WERI-Rb-1 (cell line): ENCODE measurements around the gene EIF4A2.

Experiments
- DNase-seq: peaks from one replicate; pipeline ENCODE4 v3.0.0-alpha.2; 2020
- H3K27ac ChIP-seq: fragments of 250-450 bp; sonication (Bioruptor Pico); 2 replicates; pipeline ENCODE4 v1.5.1; 2020; ENCODE audit warnings: mild to moderate bottlenecking, moderate library complexity
- H3K27me3 ChIP-seq: fragments of 250-450 bp; sonication (Bioruptor Pico); 2 replicates; pipeline ENCODE4 v1.5.1; 2021; ENCODE audit warnings: mild to moderate bottlenecking, low read depth, moderate library complexity; ENCODE audit not compliant: insufficient read depth, severe bottlenecking
- H3K36me3 ChIP-seq: fragments of 250-450 bp; sonication (Bioruptor Pico); 2 replicates; pipeline ENCODE4 v1.5.1; 2020; ENCODE audit warnings: mild to moderate bottlenecking, moderate library complexity
- H3K4me3 ChIP-seq: 2 replicates; pipeline ENCODE4 v1.5.1; 2011; ENCODE audit warnings: low read depth, mild to moderate bottlenecking, control low read depth, low read length
- H3K9me3 ChIP-seq: fragments of 250-450 bp; sonication (Bioruptor Pico); 2 replicates; pipeline ENCODE4 v1.5.1; 2021; ENCODE audit warnings: mild to moderate bottlenecking, moderate library complexity; ENCODE audit not compliant: severe bottlenecking
- TF ChIP-seq, protein P1 (sequence below): IDR thresholded peaks from 2 replicates; pipeline ENCODE4 v1.5.1; 2011; ENCODE audit warnings: low read depth, mild to moderate bottlenecking, control low read depth, inconsistent platforms, low read length

Gene EIF4A2

DNA sequence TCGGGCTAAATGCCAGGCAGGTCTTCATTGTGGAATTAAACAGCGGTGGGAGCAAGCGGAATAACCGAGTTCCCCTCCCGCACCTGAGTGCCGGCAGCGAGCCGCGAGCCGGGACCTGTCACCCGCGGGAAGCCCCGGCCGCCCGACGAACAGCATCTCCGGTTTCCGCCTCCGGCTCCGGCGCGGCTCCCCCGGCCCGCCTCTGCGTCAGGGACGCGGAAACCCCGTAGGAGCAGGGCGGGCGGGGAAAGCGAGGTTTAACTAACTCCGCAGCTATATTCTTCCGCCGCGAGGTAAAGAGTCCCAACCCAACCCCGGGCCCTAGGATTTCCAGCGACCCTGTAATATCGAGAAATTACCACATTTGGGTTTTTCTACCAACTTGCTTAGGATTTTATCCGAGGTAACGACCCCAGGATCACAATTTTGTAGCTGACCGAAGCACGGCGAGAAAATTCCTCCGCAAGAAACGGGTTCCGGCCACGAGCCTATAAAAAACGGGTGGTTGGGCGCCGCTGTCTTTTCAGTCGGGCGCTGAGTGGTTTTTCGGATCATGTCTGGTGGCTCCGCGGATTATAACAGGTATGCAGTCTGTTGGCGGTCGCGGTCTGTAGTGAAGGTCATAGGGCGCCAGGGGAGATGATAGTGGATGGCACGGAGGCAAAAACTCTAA lies at the start of gene EIF4A2:
EIF4A2 (plus strand) TSS at position 520 of the 673 bp plus-strand sequence; CDS start at position 554, 34 bp downstream.
- H3K27ac ChIP-seq = peak within 1 kb of the TSS; percentile 100
- peaks cover 51% of the 10 kb centered on the region for H3K36me3 ChIP-seq

DNA sequence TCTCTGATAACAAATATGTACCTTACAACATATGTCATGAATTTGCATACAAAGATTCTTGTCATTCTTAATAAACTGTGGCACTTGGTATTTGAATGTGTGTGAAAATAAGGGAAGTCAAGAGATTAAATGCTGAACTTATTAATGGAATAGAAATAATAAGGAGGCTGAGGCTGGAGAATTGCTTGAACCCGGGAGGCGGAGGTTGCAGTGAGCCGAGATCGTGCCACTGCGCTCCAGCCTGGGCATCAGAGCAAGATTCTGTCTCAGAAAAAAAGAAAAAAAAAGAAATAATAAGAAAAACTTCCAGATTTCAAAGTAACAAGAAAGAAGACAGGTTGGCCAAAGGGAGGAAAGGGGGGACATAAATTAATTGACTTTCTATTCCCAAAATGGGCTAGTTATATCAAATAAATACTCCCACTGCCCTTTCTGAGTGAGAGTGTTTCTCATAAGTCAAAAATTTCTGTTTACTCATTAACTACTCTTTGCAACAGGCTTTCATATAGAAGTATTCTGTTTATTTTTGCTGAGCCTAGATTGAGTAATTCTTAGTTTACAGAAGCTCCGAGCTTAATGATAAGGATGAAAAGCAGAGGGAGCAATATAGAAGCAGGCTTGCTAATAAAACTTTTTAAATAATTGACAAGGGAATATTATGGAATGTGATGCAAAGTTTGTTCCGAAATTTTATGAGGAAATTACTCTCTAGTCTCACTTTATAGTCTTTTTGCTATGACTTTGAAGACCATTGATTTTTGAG lies 40.6 kb upstream of the EIF4A2 start:
- H3K36me3 ChIP-seq = no peaks in the 10 kb centered on the region
- H3K4me3 ChIP-seq = no peak overlapping the region
- no peaks in the 10 kb centered on the region for H3K9me3 ChIP-seq
- H3K27me3 ChIP-seq = peaks cover 4% of the 10 kb centered on the region
- H3K27ac ChIP-seq = no peak overlapping the region
- TF ChIP-seq, protein P1, sequence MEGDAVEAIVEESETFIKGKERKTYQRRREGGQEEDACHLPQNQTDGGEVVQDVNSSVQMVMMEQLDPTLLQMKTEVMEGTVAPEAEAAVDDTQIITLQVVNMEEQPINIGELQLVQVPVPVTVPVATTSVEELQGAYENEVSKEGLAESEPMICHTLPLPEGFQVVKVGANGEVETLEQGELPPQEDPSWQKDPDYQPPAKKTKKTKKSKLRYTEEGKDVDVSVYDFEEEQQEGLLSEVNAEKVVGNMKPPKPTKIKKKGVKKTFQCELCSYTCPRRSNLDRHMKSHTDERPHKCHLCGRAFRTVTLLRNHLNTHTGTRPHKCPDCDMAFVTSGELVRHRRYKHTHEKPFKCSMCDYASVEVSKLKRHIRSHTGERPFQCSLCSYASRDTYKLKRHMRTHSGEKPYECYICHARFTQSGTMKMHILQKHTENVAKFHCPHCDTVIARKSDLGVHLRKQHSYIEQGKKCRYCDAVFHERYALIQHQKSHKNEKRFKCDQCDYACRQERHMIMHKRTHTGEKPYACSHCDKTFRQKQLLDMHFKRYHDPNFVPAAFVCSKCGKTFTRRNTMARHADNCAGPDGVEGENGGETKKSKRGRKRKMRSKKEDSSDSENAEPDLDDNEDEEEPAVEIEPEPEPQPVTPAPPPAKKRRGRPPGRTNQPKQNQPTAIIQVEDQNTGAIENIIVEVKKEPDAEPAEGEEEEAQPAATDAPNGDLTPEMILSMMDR = no peak
- no peak for DNase-seq

More for the DNA sequence above, at the start of gene EIF4A2:
- Histone ChIP-seq H3K27me3 (no peaks in the 10 kb centered on the region), H3K9me3 (no peaks in the 10 kb centered on the region), H3K4me3 (peak within 1 kb of the TSS; percentile 97)
- peak; percentile 85 for DNase-seq
- TF ChIP-seq, protein P1 = no peak

DNA sequence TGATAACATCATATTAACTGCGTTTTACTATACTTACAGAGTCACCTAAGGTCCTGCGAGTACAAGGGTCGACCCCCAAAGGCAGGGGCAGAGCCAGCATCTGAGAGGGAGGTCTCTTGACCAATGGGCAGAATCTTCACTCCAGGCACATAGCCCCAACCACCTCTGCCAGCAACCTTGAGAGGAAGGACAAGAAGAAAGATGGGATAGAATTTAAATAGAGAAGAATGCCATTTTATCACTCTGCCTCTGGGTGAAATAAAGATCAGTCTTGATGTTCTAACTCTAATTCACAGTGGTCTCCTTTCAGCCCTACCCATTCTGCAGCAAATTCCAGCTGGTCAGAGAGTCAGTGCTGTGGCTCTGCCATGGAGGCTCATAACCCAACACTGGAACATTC lies 39.7 kb upstream of the EIF4A2 start:
- TF ChIP-seq, protein P1 = no peak
- H3K36me3 ChIP-seq = no peaks in the 10 kb centered on the region
- peaks cover 4% of the 10 kb centered on the region for H3K27me3 ChIP-seq
- no peaks in the 10 kb centered on the region for H3K9me3 ChIP-seq
- no peak overlapping the region for H3K4me3 ChIP-seq
- DNase-seq = no peak
- no peak overlapping the region for H3K27ac ChIP-seq

DNA sequence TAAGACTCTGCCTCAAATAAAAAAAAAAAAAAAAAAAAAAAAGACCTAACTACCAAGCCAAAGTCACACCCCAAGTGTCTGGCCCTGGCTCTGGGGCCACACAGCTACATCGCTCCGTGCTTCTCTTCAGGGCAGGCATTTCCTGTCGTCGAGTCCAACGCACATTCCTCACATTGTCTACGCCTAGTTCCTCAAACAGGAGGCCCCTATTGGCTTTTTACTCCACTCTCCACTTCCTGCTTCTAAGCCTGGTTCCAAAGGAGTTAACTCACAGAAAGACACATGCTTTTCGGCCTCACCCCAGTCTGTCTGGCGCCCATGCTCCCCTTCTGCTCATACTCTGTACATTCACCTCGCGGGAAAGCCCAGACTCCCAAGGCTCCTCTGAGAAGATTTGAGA lies 37.4 kb upstream of the EIF4A2 start:
- TF ChIP-seq, protein P1 = no peak
- Histone ChIP-seq H3K9me3 (no peaks in the 10 kb centered on the region), H3K27me3 (peaks cover 4% of the 10 kb centered on the region), H3K27ac (no peak overlapping the region), H3K4me3 (no peak overlapping the region), H3K36me3 (no peaks in the 10 kb centered on the region)
- no peak for DNase-seq

DNA sequence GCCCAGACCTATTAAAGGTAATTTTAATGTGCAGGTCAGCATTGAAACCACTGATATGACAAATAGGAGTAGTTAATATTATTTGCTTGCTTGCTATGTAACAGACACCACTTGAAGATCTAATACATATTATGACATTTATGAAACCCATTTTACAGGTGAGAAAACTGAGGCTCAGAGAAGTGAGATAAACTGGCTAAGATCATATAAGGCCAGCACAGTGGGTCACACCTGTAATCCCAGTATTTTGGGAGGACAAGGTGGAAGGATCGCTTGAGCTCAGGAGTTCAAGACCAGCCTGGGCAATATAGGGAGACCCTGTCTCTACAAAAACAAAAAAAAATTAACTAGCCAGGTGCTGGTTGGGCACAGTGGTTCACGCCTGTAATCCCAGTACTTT lies 33.1 kb upstream of the EIF4A2 start:
- H3K27me3 ChIP-seq = no peaks in the 10 kb centered on the region
- H3K9me3 ChIP-seq = no peaks in the 10 kb centered on the region
- DNase-seq = no peak
- H3K27ac ChIP-seq = no peak overlapping the region
- TF ChIP-seq, protein P1 = no peak
- H3K4me3 ChIP-seq = no peak overlapping the region
- H3K36me3 ChIP-seq = no peaks in the 10 kb centered on the region
